ENCODE measurements around the gene PPP1R26.

The PPP1R26 gene

GRCh38 chr9:135464181-135464580 lies 15.4 kb upstream of the PPP1R26 start:
- Histone ChIP-seq H3K36me3 (ENCODE audit: control insufficient read depth in 2 of 2, insufficient read depth in 1 of 2, low read length in 2 of 2) (no peaks in the 10 kb centered on the region), H3K4me1 (ENCODE audit: control insufficient read depth, insufficient read depth, low read length) (0 out of 2 replicates have a peak, but pooled peaks cover 3% of the 10 kb centered on the region), H3K9me3 (ENCODE audit: control insufficient read depth, insufficient read depth, low read depth, low read length) (no peaks in the 10 kb centered on the region), H3K27ac (ENCODE audit: extremely low read depth, low read depth, low read length) (no peak overlapping the region), H3K4me3 (ENCODE audit: low read depth, low read length) (no peak overlapping the region)
- POLR2A ChIA-PET = no interaction called here
- CTCF ChIA-PET = interaction anchor here (0.6 to 1.6 kb wide), 4 partner anchors 10 to 52 kb away, joined by 3 to 6 read pairs (median 3); a partner anchor contains a TSS
- TF ChIP-seq GLIS1 (tag by site-specific recombination; IDR thresholded peaks at IDR 0.05) (no peak), KLF9 (tag by site-specific recombination; IDR thresholded peaks at IDR 0.05; ENCODE audit: low read depth) (no peak), ZBTB11 (tag by site-specific recombination; conservative IDR thresholded peaks at IDR 0.05; ENCODE audit: low read depth) (no peak), MZF1 (tag by site-specific recombination; IDR thresholded peaks at IDR 0.05; ENCODE audit: borderline replicate concordance) (no peak), ZNF433 (tag by site-specific recombination; IDR thresholded peaks at IDR 0.05; ENCODE audit: low read depth) (no peak), ZNF660 (tag by site-specific recombination; IDR thresholded peaks at IDR 0.05) (no peak), SP2 (tag by site-specific recombination; IDR thresholded peaks at IDR 0.05) (no peak), ZNF658 (tag by site-specific recombination; IDR thresholded peaks at IDR 0.05) (no peak), SETDB1 (IDR thresholded peaks at IDR 0.05; ENCODE audit: insufficient read length, low read length) (no peak), ZBTB6 (tag by site-specific recombination; IDR thresholded peaks at IDR 0.05) (no peak)

- Histone ChIP-seq H3K36me3 (ENCODE audit: control insufficient read depth in 2 of 2, insufficient read depth in 1 of 2, low read length in 2 of 2) (no peaks in the 10 kb centered on the region), H3K27ac (ENCODE audit: extremely low read depth, low read depth, low read length) (no peak overlapping the region), H3K4me3 (ENCODE audit: low read depth, low read length) (no peak overlapping the region; the same call in 1 of the 2 replicates)
- TF ChIP-seq ZIC2 (tag by site-specific recombination; IDR thresholded peaks at IDR 0.05) (peak; percentile 83), ZNF830 (tag by site-specific recombination; IDR thresholded peaks at IDR 0.05; ENCODE audit: low read depth) (no peak), ZNF623 (tag by site-specific recombination; IDR thresholded peaks at IDR 0.05) (no peak), ZNF629 (tag by site-specific recombination; IDR thresholded peaks at IDR 0.05) (peak; percentile 39; the same call in 1 of the 2 replicates), ZNF768 (tag by site-specific recombination; IDR thresholded peaks at IDR 0.05) (no peak), SP2 (tag by site-specific recombination; IDR thresholded peaks at IDR 0.05) (peak; percentile 55), ZNF596 (tag by site-specific recombination; IDR thresholded peaks at IDR 0.05) (no peak), ZNF514 (tag by site-specific recombination; IDR thresholded peaks at IDR 0.05) (no peak), PATZ1 (tag by site-specific recombination; IDR thresholded peaks at IDR 0.05) (peak; percentile 49; the same call in 1 of the 2 replicates), ZFP69B (tag by site-specific recombination; IDR thresholded peaks at IDR 0.05) (peak; percentile 100), ZNF121 (tag by site-specific recombination; IDR thresholded peaks at IDR 0.05) (no peak), ZNF426 (tag by site-specific recombination; IDR thresholded peaks at IDR 0.05) (no peak), ZNF138 (tag by site-specific recombination; IDR thresholded peaks at IDR 0.05; ENCODE audit: borderline replicate concordance) (no peak), ZNF184 (tag by site-specific recombination; IDR thresholded peaks at IDR 0.05) (no peak), ZNF423 (tag by site-specific recombination; IDR thresholded peaks at IDR 0.05) (0 out of 2 replicates have a peak, but pooled peaks have one; percentile 37), ZSCAN4 (tag by site-specific recombination; IDR thresholded peaks at IDR 0.05) (no peak), SP3 (tag by site-specific recombination; IDR thresholded peaks at IDR 0.05) (peak; percentile 48; the same call in 1 of the 2 replicates), ZNF24 (tag by site-specific recombination; IDR thresholded peaks at IDR 0.05) (0 out of 2 replicates have a peak, but pooled peaks have one; percentile 22), GLIS1 (tag by site-specific recombination; IDR thresholded peaks at IDR 0.05) (peak; percentile 90)
Observed at GRCh38 chr9:135468854-135469521, 10.6 kb upstream of the PPP1R26 start.

More at GRCh38 chr9:135468854-135469521, 10.6 kb upstream of the PPP1R26 start:
- CTCF ChIA-PET = interaction anchor here (0.7 to 1.0 kb wide), 4 partner anchors 9 to 328 kb away, joined by 3 read pairs; no protein-coding TSS in a partner anchor
- POLR2A ChIA-PET = interaction anchor here (0.9 to 1.0 kb wide), 2 partner anchors 12 to 30 kb away, joined by 3 to 6 read pairs; no protein-coding TSS in a partner anchor
- Histone ChIP-seq H3K9me3 (ENCODE audit: control insufficient read depth, insufficient read depth, low read depth, low read length) (no peaks in the 10 kb centered on the region), H3K4me1 (ENCODE audit: control insufficient read depth, insufficient read depth, low read length) (0 out of 2 replicates have a peak, but pooled peaks cover 3% of the 10 kb centered on the region)

Data from HEK293 (cell line).